Parathyroid adenoma (tissue), 2 donors: ENCODE results near the gene ZDHHC3.
A peak's percentile ranks its signal among the peaks of the same experiment; 100 is the strongest.

Experiments
- H2AFZ ChIP-seq: fragments of 300-600 bp; sonication (generic); one replicate; pipeline ENCODE4 v1.7.0; 2017; ENCODE audit warnings: antibody characterized with exemption, mild to moderate bottlenecking
- H3K27ac ChIP-seq: fragments of 300-600 bp; sonication (generic); one replicate; pipeline ENCODE4 v1.7.0; 2017
- H3K27me3 ChIP-seq: fragments of 300-600 bp; sonication (generic); one replicate; pipeline ENCODE4 v1.7.0; 2017; ENCODE audit warnings: low read length; ENCODE audit not compliant: control insufficient read depth, insufficient read depth
- H3K36me3 ChIP-seq: fragments of 300-600 bp; sonication (generic); one replicate; pipeline ENCODE4 v1.7.0; 2017; ENCODE audit warnings: low read length; ENCODE audit not compliant: control insufficient read depth, insufficient read depth
- H3K4me1 ChIP-seq: fragments of 300-600 bp; sonication (generic); one replicate; pipeline ENCODE4 v1.7.0; 2017; ENCODE audit warnings: control low read depth
- H3K4me2 ChIP-seq: fragments of 300-600 bp; sonication (generic); one replicate; pipeline ENCODE4 v1.7.0; 2017; ENCODE audit warnings: low read length
- H3K4me3 ChIP-seq: fragments of 300-600 bp; sonication (generic); one replicate; pipeline ENCODE4 v1.7.0; 2017; ENCODE audit warnings: low read depth, low read length
- H3K79me2 ChIP-seq: fragments of 300-600 bp; sonication (generic); one replicate; pipeline ENCODE4 v1.7.0; 2017; ENCODE audit warnings: control low read depth
- H3K9ac ChIP-seq: fragments of 300-600 bp; sonication (generic); one replicate; pipeline ENCODE4 v1.7.0; 2017; ENCODE audit warnings: mild to moderate bottlenecking
- H3K9me3 ChIP-seq: fragments of 300-600 bp; sonication (generic); one replicate; pipeline ENCODE4 v1.7.0; 2017; ENCODE audit warnings: low read length; ENCODE audit not compliant: control insufficient read depth
- TF ChIP-seq, protein P1 (sequence below): fragments of 300-600 bp; sonication (generic); IDR thresholded peaks from one replicate; pipeline ENCODE4 v1.7.0; 2017; ENCODE audit warnings: antibody characterized with exemption, mild to moderate bottlenecking
- donor health status: primary hyperparathyroidism.

The ZDHHC3 gene, protein sequence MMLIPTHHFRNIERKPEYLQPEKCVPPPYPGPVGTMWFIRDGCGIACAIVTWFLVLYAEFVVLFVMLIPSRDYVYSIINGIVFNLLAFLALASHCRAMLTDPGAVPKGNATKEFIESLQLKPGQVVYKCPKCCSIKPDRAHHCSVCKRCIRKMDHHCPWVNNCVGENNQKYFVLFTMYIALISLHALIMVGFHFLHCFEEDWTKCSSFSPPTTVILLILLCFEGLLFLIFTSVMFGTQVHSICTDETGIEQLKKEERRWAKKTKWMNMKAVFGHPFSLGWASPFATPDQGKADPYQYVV

DNA sequence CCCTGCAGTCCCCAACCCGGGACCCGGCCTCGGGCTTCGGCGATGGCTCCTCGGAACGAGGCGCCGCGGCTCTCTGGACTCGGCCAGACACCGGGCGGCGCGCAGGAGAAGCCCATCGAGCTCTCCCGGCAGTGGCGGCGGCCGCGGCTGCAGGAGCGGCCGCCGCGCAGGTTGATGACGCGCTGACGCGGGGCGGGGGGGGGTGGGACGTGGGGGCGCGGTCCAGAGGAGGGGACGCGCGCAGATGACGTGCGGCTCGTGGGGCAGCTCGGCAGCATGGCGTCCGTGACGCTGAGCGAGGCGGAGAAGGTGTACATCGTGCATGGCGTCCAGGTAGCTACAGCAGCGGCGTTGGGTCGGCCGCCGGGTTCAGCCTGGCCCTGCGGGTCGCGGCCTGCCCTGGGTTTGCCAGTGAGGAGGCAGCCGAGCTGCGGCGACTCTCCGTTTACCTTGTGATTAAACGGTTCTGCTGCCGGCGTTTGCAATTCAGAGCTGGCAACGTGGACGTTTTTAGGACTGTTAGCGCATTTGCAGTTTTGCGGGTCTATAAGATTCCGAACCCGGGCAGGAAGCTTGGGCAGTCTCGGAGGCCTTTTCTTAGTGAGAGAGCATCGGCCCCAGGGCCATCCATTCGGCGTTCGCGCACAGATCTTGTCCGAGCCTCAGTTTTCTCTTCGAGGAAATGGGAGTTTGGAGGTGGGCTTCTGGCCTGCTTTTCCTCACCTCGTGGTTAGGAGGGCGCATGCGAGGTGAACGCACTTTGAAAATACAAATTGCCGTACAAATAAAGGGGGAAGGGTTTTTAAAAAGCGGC is at the start of gene ZDHHC3, which contains the start of gene EXOSC7:
TSS of gene ZDHHC3 (minus strand) at position 173 of the 814 bp plus-strand sequence. CDS start 16,738 bp downstream, outside the sequence.
TSS of gene EXOSC7 (plus strand) at position 243 of the 814 bp plus-strand sequence. CDS start at position 277, 34 bp downstream.
- TF ChIP-seq, protein P1, sequence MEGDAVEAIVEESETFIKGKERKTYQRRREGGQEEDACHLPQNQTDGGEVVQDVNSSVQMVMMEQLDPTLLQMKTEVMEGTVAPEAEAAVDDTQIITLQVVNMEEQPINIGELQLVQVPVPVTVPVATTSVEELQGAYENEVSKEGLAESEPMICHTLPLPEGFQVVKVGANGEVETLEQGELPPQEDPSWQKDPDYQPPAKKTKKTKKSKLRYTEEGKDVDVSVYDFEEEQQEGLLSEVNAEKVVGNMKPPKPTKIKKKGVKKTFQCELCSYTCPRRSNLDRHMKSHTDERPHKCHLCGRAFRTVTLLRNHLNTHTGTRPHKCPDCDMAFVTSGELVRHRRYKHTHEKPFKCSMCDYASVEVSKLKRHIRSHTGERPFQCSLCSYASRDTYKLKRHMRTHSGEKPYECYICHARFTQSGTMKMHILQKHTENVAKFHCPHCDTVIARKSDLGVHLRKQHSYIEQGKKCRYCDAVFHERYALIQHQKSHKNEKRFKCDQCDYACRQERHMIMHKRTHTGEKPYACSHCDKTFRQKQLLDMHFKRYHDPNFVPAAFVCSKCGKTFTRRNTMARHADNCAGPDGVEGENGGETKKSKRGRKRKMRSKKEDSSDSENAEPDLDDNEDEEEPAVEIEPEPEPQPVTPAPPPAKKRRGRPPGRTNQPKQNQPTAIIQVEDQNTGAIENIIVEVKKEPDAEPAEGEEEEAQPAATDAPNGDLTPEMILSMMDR: no peak
- no peaks in the 10 kb centered on the region for H3K9me3 ChIP-seq
- H3K4me1 ChIP-seq: peaks cover 6% of the 10 kb centered on the region
- H3K79me2 ChIP-seq: peaks cover 56% of the 10 kb centered on the region
- H3K27ac ChIP-seq: peak within 1 kb of the TSS; percentile 86
- H3K36me3 ChIP-seq: no peaks in the 10 kb centered on the region
- H3K9ac ChIP-seq: peak within 1 kb of the TSS; percentile 68
- H2AFZ ChIP-seq: peak within 1 kb of the TSS; percentile 100
- no peaks in the 10 kb centered on the region for H3K27me3 ChIP-seq
- H3K4me2 ChIP-seq: peak within 1 kb of the TSS; percentile 100
- H3K4me3 ChIP-seq: peak within 1 kb of the TSS; percentile 96

DNA sequence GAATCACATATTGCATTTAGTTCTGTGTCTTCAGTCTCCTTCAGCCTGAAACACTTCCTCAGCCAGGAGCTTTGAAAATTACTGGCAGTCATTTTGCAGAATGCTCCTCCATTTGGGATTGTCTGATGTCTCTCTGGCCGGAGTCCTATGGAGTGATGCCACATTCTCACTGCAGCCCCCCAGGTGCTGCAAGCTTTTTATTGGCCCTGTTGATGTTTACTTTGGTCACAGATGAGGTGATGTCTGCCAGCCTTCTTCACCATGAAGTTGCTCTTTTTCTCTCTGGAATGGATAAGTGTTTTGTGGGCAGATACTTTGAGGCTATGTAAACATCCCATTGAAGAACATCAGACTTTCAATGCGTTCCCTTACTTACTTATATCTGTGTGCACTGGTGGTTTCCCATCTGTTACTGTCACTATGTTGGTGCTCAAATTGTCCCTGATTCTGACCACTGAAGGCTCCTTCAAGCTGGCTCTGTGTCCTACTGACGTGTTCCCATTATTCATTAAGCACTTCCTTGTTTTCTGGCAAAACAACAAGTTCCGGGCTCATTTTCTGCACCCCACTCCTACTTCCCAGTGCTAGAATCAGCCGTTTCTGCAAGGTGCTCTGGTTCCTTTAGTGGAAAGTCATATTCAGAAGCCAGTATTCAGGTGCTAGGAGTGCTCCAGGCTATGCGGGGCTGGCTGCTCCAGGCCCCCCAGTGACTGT is 48.7 kb upstream of the ZDHHC3 start:
- H3K27ac ChIP-seq: no peak overlapping the region
- no peaks in the 10 kb centered on the region for H3K27me3 ChIP-seq
- TF ChIP-seq, protein P1: no peak
- H3K9me3 ChIP-seq: no peaks in the 10 kb centered on the region
- no peaks in the 10 kb centered on the region for H3K36me3 ChIP-seq
- H3K4me2 ChIP-seq: no peak overlapping the region
- peaks cover 13% of the 10 kb centered on the region for H3K4me1 ChIP-seq
- no peak overlapping the region for H3K4me3 ChIP-seq
- H3K79me2 ChIP-seq: no peaks in the 10 kb centered on the region
- no peak overlapping the region for H3K9ac ChIP-seq
- H2AFZ ChIP-seq: no peak overlapping the region

DNA sequence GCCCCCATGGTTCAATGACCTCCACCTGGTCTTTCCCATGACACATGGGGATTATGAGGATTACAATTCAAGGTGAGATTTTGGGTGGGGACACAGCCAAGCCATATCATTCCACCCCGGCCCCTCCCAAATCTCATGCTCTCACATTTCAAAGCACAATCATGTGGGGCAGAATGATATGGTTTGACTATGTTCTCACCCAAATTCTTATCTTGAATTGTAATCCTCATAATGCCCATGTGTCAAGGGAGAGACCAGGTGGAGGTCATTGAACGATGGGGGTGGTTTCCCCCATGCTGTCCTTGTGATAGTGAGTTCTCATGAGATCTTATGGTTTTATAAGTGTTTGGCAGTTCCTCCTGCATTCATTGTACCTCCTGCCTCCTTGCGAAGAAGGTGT is 47.7 kb upstream of the ZDHHC3 start:
- H3K36me3 ChIP-seq: no peaks in the 10 kb centered on the region
- H3K27me3 ChIP-seq: no peaks in the 10 kb centered on the region
- H3K4me2 ChIP-seq: no peak overlapping the region
- no peaks in the 10 kb centered on the region for H3K9me3 ChIP-seq
- no peak overlapping the region for H3K9ac ChIP-seq
- TF ChIP-seq, protein P1: no peak
- no peak overlapping the region for H2AFZ ChIP-seq
- H3K27ac ChIP-seq: no peak overlapping the region
- H3K4me3 ChIP-seq: no peak overlapping the region
- no peaks in the 10 kb centered on the region for H3K79me2 ChIP-seq
- H3K4me1 ChIP-seq: peaks cover 13% of the 10 kb centered on the region

DNA sequence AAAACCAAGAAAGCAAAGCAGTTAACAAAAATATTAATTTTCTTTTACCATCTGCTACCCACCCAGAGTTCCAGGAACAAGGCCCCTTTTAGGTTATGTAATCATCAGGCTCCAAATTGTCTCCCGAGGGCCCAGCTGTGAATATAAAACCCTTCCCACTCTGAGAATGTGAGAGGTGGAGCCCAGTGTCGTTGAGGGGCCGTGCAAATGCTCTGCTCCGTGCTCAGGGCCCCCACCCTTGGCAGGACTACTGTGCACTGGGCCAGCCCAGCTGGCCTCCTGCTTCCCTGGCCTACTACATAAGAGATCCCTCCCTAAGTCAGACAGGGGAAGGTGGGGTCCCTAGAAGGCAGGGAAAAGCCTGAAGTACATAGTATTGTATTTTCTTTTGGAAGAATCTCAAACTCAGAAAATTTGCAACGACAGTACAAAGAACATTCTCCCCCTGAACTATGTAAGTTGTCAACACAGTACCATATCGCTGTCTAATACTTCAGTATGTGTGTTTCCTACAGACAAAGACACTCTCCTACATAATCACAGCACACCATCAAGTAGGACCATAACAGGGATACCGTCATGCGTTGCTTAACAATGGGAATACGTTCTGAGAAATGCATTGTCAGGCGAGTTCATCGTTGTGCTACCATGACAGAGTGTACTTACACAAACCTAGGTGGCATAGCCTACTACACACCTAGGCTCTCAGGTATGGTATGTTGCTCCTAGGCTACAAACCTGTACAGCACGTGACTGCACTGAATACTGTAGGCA is 45.7 kb upstream of the ZDHHC3 start:
- H2AFZ ChIP-seq: no peak overlapping the region
- no peaks in the 10 kb centered on the region for H3K27me3 ChIP-seq
- no peak overlapping the region for H3K9ac ChIP-seq
- H3K9me3 ChIP-seq: no peaks in the 10 kb centered on the region
- no peak overlapping the region for H3K27ac ChIP-seq
- peaks cover 13% of the 10 kb centered on the region for H3K4me1 ChIP-seq
- no peaks in the 10 kb centered on the region for H3K79me2 ChIP-seq
- no peak overlapping the region for H3K4me3 ChIP-seq
- no peaks in the 10 kb centered on the region for H3K36me3 ChIP-seq
- TF ChIP-seq, protein P1: no peak
- H3K4me2 ChIP-seq: no peak overlapping the region
